ENCODE measurements around the gene ZNF398. TPM values are rescaled to one million over a fixed set of nuclear protein-coding genes. Genes with fewer than 3 reads are reported as not detected.

ZNF398 gene
- total and polyA plus RNA-seq, 4 donors = 3.0 to 14.6 (median 8.4) TPM

DNA sequence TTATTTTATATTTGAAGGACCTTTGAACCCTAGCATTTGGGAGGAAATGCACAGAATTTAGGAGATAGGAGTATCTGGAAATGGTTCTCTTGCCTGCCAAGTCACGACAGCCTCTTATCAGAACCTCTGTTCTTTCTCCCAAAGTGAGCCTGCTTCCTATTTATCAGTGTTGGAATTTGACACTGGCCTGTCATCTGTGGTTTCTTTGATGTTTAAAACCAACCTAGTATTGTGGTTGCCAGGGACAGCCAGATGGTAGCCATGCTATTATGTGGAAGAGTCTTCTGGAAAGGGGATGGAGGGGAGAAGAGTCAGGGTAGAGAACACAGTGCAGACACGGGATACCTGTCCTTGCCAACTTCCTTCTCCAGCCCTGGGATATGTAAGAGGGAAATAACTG lies 69.1 kb downstream of the ZNF398 start:
- Histone ChIP-seq H3K27me3 (ENCODE audit: control insufficient read depth in 3 of 3, insufficient read depth in 3 of 3, low read length in 2 of 3) (no peaks in the 10 kb centered on the region), H3K4me1 (ENCODE audit: control insufficient read depth in 5 of 5, insufficient read depth in 5 of 5, low read length in 5 of 5) (no peaks in the 10 kb centered on the region), H3K27ac (ENCODE audit: low read depth in 1 of 2, low read length in 1 of 2) (no peak overlapping the region), H3K9ac (ENCODE audit: insufficient read depth in 1 of 2, low read length in 2 of 2) (no peak overlapping the region), H3K36me3 (ENCODE audit: control insufficient read depth in 4 of 4, insufficient read depth in 4 of 4, low read length in 4 of 4) (peaks cover 23 to 64% (median 40%) of the 10 kb centered on the region in 4 donors), H3K9me3 (ENCODE audit: control insufficient read depth in 4 of 4, insufficient read depth in 3 of 4, low read length in 3 of 4) (no peaks in the 10 kb centered on the region), H3K4me3 (no peak overlapping the region)
- ATAC-seq (ENCODE audit: insufficient read depth, low FRiP score) (no peak), DNase-seq (no peak)
- 90 to 93% methylated on average over 2 of the region's 2 CpGs for WGBS, 2 donors
- TF ChIP-seq, protein P1, sequence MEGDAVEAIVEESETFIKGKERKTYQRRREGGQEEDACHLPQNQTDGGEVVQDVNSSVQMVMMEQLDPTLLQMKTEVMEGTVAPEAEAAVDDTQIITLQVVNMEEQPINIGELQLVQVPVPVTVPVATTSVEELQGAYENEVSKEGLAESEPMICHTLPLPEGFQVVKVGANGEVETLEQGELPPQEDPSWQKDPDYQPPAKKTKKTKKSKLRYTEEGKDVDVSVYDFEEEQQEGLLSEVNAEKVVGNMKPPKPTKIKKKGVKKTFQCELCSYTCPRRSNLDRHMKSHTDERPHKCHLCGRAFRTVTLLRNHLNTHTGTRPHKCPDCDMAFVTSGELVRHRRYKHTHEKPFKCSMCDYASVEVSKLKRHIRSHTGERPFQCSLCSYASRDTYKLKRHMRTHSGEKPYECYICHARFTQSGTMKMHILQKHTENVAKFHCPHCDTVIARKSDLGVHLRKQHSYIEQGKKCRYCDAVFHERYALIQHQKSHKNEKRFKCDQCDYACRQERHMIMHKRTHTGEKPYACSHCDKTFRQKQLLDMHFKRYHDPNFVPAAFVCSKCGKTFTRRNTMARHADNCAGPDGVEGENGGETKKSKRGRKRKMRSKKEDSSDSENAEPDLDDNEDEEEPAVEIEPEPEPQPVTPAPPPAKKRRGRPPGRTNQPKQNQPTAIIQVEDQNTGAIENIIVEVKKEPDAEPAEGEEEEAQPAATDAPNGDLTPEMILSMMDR (IDR thresholded peaks at IDR 0.05; ENCODE audit: control extremely low read depth, extremely low read depth) = no peak

DNA sequence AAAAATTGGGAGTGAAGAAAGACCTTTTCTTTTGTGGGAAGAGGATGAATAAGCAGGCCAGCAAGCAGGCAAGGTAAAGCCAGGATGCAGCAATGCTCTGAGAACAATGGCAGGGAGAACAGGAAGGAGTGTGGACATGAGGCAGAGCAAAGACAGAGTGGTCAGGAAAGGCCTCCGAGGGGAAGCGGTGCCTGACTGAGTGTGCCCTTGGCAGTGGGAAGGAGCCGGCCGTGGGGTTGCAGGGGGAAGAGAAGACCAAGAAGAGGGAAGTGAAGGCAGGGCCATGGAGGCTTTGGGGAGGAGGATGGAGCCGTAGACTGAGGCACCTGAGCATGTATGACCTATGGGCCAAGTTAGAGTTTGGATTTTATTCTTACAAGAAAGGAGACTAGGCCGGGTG lies 70.3 kb downstream of the ZNF398 start:
- no peak for DNase-seq
- WGBS, 2 donors = 81 to 83% methylated on average over 6 of the region's 6 CpGs
- no peak for ATAC-seq (ENCODE audit: insufficient read depth, low FRiP score)
- H3K27ac ChIP-seq (ENCODE audit: low read depth in 1 of 2, low read length in 1 of 2) = no peak overlapping the region
- TF ChIP-seq, protein P1 (IDR thresholded peaks at IDR 0.05; ENCODE audit: control extremely low read depth, extremely low read depth) = no peak
- H3K9me3 ChIP-seq (ENCODE audit: control insufficient read depth in 4 of 4, insufficient read depth in 3 of 4, low read length in 3 of 4) = no peaks in the 10 kb centered on the region
- no peak overlapping the region for H3K9ac ChIP-seq (ENCODE audit: insufficient read depth in 1 of 2, low read length in 2 of 2)
- no peak overlapping the region for H3K4me3 ChIP-seq
- no peaks in the 10 kb centered on the region for H3K27me3 ChIP-seq (ENCODE audit: control insufficient read depth in 3 of 3, insufficient read depth in 3 of 3, low read length in 2 of 3)
- no peaks in the 10 kb centered on the region for H3K4me1 ChIP-seq (ENCODE audit: control insufficient read depth in 5 of 5, insufficient read depth in 5 of 5, low read length in 5 of 5)
- H3K36me3 ChIP-seq (ENCODE audit: control insufficient read depth in 4 of 4, insufficient read depth in 4 of 4, low read length in 4 of 4) = peaks cover 18 to 69% (median 35%) of the 10 kb centered on the region in 4 donors

DNA sequence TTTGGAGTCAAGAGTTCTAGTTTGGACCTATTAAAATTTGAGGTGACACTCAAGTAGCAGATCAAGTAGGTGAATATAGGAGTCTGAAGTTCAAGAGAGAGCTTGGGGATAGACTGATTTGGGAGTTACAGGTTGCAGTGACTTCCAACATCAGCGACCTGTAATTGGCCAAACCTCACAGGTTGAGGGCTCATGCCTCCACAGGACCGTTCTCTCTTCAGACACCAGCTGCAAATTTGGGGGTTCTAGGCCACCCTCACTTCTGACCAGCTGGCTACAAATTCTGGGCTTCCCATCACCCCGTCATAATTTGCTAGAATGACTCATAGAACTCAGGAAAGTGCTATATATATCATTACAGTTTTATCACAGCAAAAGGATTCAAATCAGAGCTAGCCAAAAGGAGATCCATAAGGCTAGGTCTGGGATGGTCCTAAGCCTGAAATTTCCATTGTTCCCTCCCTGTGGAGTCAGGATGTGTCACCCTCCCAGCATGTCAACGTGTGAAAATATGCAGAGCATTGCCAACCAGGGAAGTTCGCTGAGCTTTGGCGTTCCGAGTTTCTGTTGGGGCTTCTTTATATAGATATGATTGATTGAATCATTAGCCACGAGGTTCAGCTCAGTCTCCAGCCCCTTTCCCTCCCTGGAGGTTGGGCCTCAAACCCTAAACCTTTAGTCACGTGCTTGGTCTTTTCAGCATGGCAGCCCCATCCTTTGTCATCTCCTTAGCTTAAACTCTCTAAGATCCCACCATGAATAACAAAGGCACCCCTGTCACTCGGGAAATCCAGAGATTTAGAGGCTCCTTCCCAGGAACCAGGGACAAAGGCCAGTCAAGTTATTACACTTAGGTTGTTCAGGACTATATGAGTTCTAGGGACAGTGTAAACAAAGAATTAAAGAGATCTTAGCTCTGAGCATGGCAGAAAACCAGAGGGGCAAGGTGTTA lies 71.5 kb downstream of the ZNF398 start:
- H3K36me3 ChIP-seq (ENCODE audit: control insufficient read depth in 4 of 4, insufficient read depth in 4 of 4, low read length in 4 of 4) = peaks cover 13 to 66% (median 37%) of the 10 kb centered on the region in 4 donors
- no peaks in the 10 kb centered on the region for H3K9me3 ChIP-seq (ENCODE audit: control insufficient read depth in 4 of 4, insufficient read depth in 3 of 4, low read length in 3 of 4)
- no peaks in the 10 kb centered on the region for H3K27me3 ChIP-seq (ENCODE audit: control insufficient read depth in 3 of 3, insufficient read depth in 3 of 3, low read length in 2 of 3)
- no peak overlapping the region for H3K9ac ChIP-seq (ENCODE audit: insufficient read depth in 1 of 2, low read length in 2 of 2)
- DNase-seq = no peak
- H3K4me3 ChIP-seq = no peak overlapping the region
- no peak for ATAC-seq (ENCODE audit: insufficient read depth, low FRiP score)
- H3K27ac ChIP-seq (ENCODE audit: low read depth in 1 of 2, low read length in 1 of 2) = no peak overlapping the region
- 87 to 88% methylated on average over 10 of the region's 10 CpGs for WGBS, 2 donors
- H3K4me1 ChIP-seq (ENCODE audit: control insufficient read depth in 5 of 5, insufficient read depth in 5 of 5, low read length in 5 of 5) = no peaks in the 10 kb centered on the region
- TF ChIP-seq, protein P1 (IDR thresholded peaks at IDR 0.05; ENCODE audit: control extremely low read depth, extremely low read depth) = no peak

Measured in lung (tissue), 12 donors.